Measurements from ENCODE around the gene SLC6A17. TPM values are rescaled to one million over a fixed set of nuclear protein-coding genes. Genes with fewer than 3 reads are reported as not detected.
A peak's percentile ranks its signal among the peaks of the same experiment; 100 is the strongest.

SLC6A17 gene
- total RNA-seq, 2 donors from 2014 or later, result 0.07 TPM; not detected in 1

- Histone ChIP-seq H3K27me3 (ENCODE audit: control insufficient read depth, insufficient read depth, low read length, poor library complexity, severe bottlenecking) (peaks cover 96% of the 10 kb centered on the region), H3K9ac (ENCODE audit: extremely low read depth, low read length, poor library complexity, severe bottlenecking) (no peak overlapping the region), H3K36me3 (ENCODE audit: control insufficient read depth, insufficient read depth, low read length) (no peaks in the 10 kb centered on the region), H3K4me3 (ENCODE audit: low read length) (no peak overlapping the region), H3K9me3 (ENCODE audit: control insufficient read depth, low read length) (no peaks in the 10 kb centered on the region), H3K27ac (ENCODE audit: low read depth, low read length) (no peak overlapping the region), H3K4me1 (ENCODE audit: control insufficient read depth, insufficient read depth, low read length) (no peaks in the 10 kb centered on the region)
- 43 to 86% methylated on average over 1 to 3 of the region's 3 CpGs for WGBS, 2 experiments (ENCODE audit: insufficient coverage in 1 of 2, insufficient read length in 1 of 2)
- H3K27me3 Mint-ChIP-seq (ENCODE audit: insufficient read depth), result peaks cover 6% of the 10 kb centered on the region
- no peaks in the 10 kb centered on the region for H3K36me3 Mint-ChIP-seq (ENCODE audit: low read depth)
- no peak overlapping the region for H3K4me3 Mint-ChIP-seq
- DNase-seq, result no peak
- TF ChIP-seq CTCF (conservative IDR thresholded peaks at IDR 0.05), result no peak
- H3K9me3 Mint-ChIP-seq, result no peaks in the 10 kb centered on the region
- peaks cover 8% of the 10 kb centered on the region for H3K4me1 Mint-ChIP-seq
- no peak overlapping the region for H3K27ac Mint-ChIP-seq
These were observed 5.9 kb upstream of the SLC6A17 start for GRCh38 chr1:110144366-110144765.

DNA sequence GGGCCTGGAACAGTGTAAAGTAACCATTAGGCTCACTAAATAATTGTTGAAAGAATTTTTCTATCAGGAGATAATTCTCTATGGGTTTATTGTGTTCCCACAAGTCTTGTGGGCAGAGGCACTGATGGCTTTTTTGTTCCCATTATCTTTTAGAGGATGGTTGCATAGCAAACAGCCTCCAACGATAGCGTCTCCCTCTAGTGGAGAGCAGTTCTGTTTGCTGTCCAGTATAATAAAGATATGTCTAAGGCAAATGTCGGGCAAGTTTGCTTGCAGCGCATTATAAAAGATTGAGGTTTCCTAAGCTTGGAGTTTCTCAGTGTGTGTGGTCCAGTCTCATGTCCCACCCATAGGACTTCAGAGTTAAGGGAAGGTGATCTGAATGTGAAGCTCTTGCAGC, 1.3 kb upstream of the SLC6A17 start:
- TF ChIP-seq CTCF (conservative IDR thresholded peaks at IDR 0.05), result peak; percentile 79
- peaks cover 5% of the 10 kb centered on the region for H3K4me1 Mint-ChIP-seq
- H3K4me1 ChIP-seq (ENCODE audit: control insufficient read depth, insufficient read depth, low read length), result no peaks in the 10 kb centered on the region

DNA sequence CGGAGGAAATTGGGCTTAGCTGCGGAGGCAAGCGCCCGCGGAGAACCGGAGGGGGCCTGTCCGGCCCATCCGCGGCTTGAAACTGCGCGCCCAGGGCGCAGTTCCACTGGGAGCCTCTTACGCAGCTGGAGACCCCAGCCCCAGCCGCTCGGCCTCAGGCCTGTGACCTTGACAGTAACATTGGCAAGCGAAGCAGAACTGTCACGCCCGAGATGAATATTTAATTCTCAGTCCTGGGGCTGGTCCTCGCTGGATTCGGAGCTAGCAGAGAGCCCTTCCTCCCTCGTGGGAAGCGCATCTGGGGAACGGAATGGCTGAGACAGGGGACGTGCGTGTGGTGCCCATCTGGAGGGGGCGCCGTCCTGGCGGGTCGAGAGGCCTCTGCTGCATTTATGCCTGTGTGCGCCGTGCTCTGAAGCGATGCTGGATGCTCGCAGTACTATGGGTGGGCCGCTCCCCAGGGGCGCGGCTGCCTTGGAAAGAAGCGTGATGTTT, 928 bp downstream of the SLC6A17 start:
- no peak for TF ChIP-seq CTCF (conservative IDR thresholded peaks at IDR 0.05)
- peak overlapping the region; percentile 31 for H3K4me3 Mint-ChIP-seq
- no peak overlapping the region for H3K9ac ChIP-seq (ENCODE audit: extremely low read depth, low read length, poor library complexity, severe bottlenecking)
- no peaks in the 10 kb centered on the region for H3K4me1 Mint-ChIP-seq
- no peaks in the 10 kb centered on the region for H3K36me3 Mint-ChIP-seq (ENCODE audit: low read depth)
- no peak for DNase-seq
- H3K27me3 Mint-ChIP-seq (ENCODE audit: insufficient read depth), result peaks cover 55% of the 10 kb centered on the region
- H3K4me1 ChIP-seq (ENCODE audit: control insufficient read depth, insufficient read depth, low read length), result no peaks in the 10 kb centered on the region
- no peak overlapping the region for H3K27ac ChIP-seq (ENCODE audit: low read depth, low read length)
- H3K27ac Mint-ChIP-seq, result no peak overlapping the region
- peak overlapping the region; percentile 65 for H3K4me3 ChIP-seq (ENCODE audit: low read length)
- H3K36me3 ChIP-seq (ENCODE audit: control insufficient read depth, insufficient read depth, low read length), result no peaks in the 10 kb centered on the region
- no peaks in the 10 kb centered on the region for H3K9me3 Mint-ChIP-seq
- H3K9me3 ChIP-seq (ENCODE audit: control insufficient read depth, low read length), result no peaks in the 10 kb centered on the region
- 21 to 22% methylated on average over 32 to 37 of the region's 37 CpGs for WGBS, 2 experiments (ENCODE audit: insufficient coverage in 1 of 2, insufficient read length in 1 of 2)
- H3K27me3 ChIP-seq (ENCODE audit: control insufficient read depth, insufficient read depth, low read length, poor library complexity, severe bottlenecking), result peaks cover 100% of the 10 kb centered on the region

More for the DNA sequence above, 1.3 kb upstream of the SLC6A17 start:
- no peaks in the 10 kb centered on the region for H3K9me3 Mint-ChIP-seq
- Histone ChIP-seq H3K36me3 (ENCODE audit: control insufficient read depth, insufficient read depth, low read length) (no peaks in the 10 kb centered on the region), H3K9ac (ENCODE audit: extremely low read depth, low read length, poor library complexity, severe bottlenecking) (no peak overlapping the region), H3K4me3 (ENCODE audit: low read length) (no peak overlapping the region), H3K27ac (ENCODE audit: low read depth, low read length) (no peak overlapping the region), H3K9me3 (ENCODE audit: control insufficient read depth, low read length) (no peaks in the 10 kb centered on the region), H3K27me3 (ENCODE audit: control insufficient read depth, insufficient read depth, low read length, poor library complexity, severe bottlenecking) (peaks cover 100% of the 10 kb centered on the region)
- no peak for DNase-seq
- H3K27me3 Mint-ChIP-seq (ENCODE audit: insufficient read depth), result peaks cover 32% of the 10 kb centered on the region
- no peaks in the 10 kb centered on the region for H3K36me3 Mint-ChIP-seq (ENCODE audit: low read depth)
- H3K4me3 Mint-ChIP-seq, result no peak overlapping the region
- H3K27ac Mint-ChIP-seq, result no peak overlapping the region
- WGBS, 2 experiments (ENCODE audit: insufficient coverage in 1 of 2, insufficient read length in 1 of 2), result 60 to 63% methylated on average over 4 of the region's 4 CpGs

Measured in endodermal cell (in vitro differentiated cells).